NT2/D1 (cell line): ENCODE measurements around the gene PKP2.

Source experiments
- DNase-seq: peaks from one replicate; pipeline ENCODE4 v3.0.0-alpha.2; 2011; ENCODE audit warnings: low read depth, low spot score
- H3K27me3 ChIP-seq: 2 replicates; pipeline ENCODE4 v1.6.0; 2011; ENCODE audit warnings: mild to moderate bottlenecking; ENCODE audit not compliant: insufficient read length, insufficient read depth
- H3K36me3 ChIP-seq: 2 replicates; pipeline ENCODE4 v1.6.1; 2011; ENCODE audit warnings: mild to moderate bottlenecking, low read length, mixed read lengths; ENCODE audit not compliant: insufficient read depth, insufficient read length
- H3K4me1 ChIP-seq: 2 replicates; pipeline ENCODE4 v1.5.1; 2011; ENCODE audit not compliant: insufficient read depth, insufficient read length
- H3K4me3 ChIP-seq: 2 replicates; pipeline ENCODE4 v1.5.1; 2011; ENCODE audit warnings: low read depth; ENCODE audit not compliant: insufficient read length
- H3K9ac ChIP-seq: 2 replicates; pipeline ENCODE4 v1.6.0; 2011; ENCODE audit warnings: low read depth; ENCODE audit not compliant: insufficient read length
- H3K9me3 ChIP-seq: 2 replicates; pipeline ENCODE4 v1.5.1; 2011; ENCODE audit warnings: mild to moderate bottlenecking, low read length; ENCODE audit not compliant: insufficient read depth
- SUZ12 ChIP-seq: IDR thresholded peaks from 2 replicates; pipeline ENCODE4 v1.6.1; 2011; ENCODE audit not compliant: insufficient read length, insufficient read depth; ENCODE audit errors: extremely low read depth
- YY1 ChIP-seq: IDR thresholded peaks from 2 replicates; pipeline ENCODE4 v1.6.1; 2011; ENCODE audit not compliant: insufficient read length, insufficient read depth
- ZNF274 ChIP-seq: IDR thresholded peaks from 2 replicates; pipeline ENCODE4 v1.6.1; 2011; ENCODE audit warnings: mild to moderate bottlenecking, low read depth, low read length

Gene PKP2

GRCh38 chr12:32788405-32788804 lies 108.2 kb downstream of the PKP2 start:
- TF ChIP-seq ZNF274 (no peak), SUZ12 (no peak), YY1 (no peak)
- H3K4me1 ChIP-seq = no peaks in the 10 kb centered on the region
- peaks cover 27% of the 10 kb centered on the region for H3K36me3 ChIP-seq
- peaks cover 7% of the 10 kb centered on the region; the same call in 1 of the 2 replicates for H3K9me3 ChIP-seq
- no peaks in the 10 kb centered on the region for H3K27me3 ChIP-seq
- H3K4me3 ChIP-seq = no peak overlapping the region
- H3K9ac ChIP-seq = no peak overlapping the region
- DNase-seq = no peak

DNA sequence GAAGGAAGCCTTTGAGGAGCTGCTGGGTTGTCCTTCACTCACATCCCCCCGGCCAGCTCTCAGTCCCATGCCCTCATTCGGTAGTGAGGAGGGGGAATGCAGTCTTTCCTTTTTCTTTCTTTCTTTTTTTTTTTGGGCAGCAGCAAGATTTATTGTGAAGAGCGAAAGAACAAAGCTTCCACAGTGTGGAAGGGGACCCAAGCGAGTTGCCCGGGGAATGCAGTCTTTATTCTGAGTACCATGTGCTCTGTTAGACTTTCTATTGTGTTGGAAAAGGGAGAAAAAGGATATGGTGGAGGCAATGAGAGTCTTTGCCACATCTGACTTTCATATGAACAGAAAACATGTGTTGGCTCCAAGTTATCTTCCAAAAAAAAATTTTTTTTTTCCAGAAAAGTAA lies 111.0 kb downstream of the PKP2 start:
- TF ChIP-seq ZNF274 = no peak
- TF ChIP-seq SUZ12 = no peak
- no peak for TF ChIP-seq YY1
- DNase-seq = no peak
- Histone ChIP-seq H3K36me3 (peaks cover 11% of the 10 kb centered on the region), H3K4me1 (no peaks in the 10 kb centered on the region), H3K27me3 (no peaks in the 10 kb centered on the region), H3K9ac (no peak overlapping the region), H3K4me3 (no peak overlapping the region), H3K9me3 (peaks cover 7% of the 10 kb centered on the region; the same call in 1 of the 2 replicates)

- Histone ChIP-seq H3K9ac (no peak overlapping the region), H3K9me3 (peaks cover 3% of the 10 kb centered on the region; the same call in 1 of the 2 replicates), H3K36me3 (no peaks in the 10 kb centered on the region), H3K27me3 (no peaks in the 10 kb centered on the region), H3K4me3 (no peak overlapping the region), H3K4me1 (peaks cover 2% of the 10 kb centered on the region)
- no peak for TF ChIP-seq ZNF274
- TF ChIP-seq YY1 = no peak
- no peak for TF ChIP-seq SUZ12
- no peak for DNase-seq
These were observed 113.5 kb downstream of the PKP2 start for GRCh38 chr12:32783029-32783428.

GRCh38 chr12:32780071-32780470 lies 116.5 kb downstream of the PKP2 start:
- Histone ChIP-seq H3K36me3 (no peaks in the 10 kb centered on the region), H3K9me3 (no peaks in the 10 kb centered on the region), H3K4me1 (peaks cover 2% of the 10 kb centered on the region), H3K4me3 (no peak overlapping the region), H3K27me3 (no peaks in the 10 kb centered on the region), H3K9ac (no peak overlapping the region)
- DNase-seq = no peak
- TF ChIP-seq ZNF274 (no peak), SUZ12 (no peak), YY1 (no peak)

DNA sequence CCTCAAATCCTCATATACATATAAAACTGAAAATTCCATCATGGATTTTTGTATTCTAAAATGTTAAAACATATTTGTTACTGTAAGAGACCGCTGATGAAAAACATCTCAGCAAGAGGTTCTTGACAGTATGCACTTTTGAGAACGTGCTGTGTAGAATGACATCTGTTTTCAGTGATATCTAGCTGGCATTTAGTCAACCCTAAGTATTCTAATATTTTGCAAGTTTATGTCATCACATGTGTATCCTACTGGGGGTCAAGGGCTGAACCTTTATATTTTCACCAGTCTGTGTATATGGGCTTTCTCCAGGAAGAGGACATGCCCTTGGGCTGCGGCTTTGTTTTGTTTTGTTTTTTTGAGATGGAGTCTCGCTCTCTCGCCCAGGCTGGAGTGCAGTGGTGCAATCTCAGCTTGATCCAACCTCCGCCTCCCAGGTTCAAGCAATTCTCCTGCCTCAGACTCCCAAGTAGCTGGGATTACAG lies 118.8 kb downstream of the PKP2 start:
- H3K36me3 ChIP-seq = no peaks in the 10 kb centered on the region
- H3K9ac ChIP-seq = no peak overlapping the region
- DNase-seq = no peak
- H3K9me3 ChIP-seq = no peaks in the 10 kb centered on the region
- H3K4me1 ChIP-seq = peaks cover 2% of the 10 kb centered on the region
- no peaks in the 10 kb centered on the region for H3K27me3 ChIP-seq
- H3K4me3 ChIP-seq = no peak overlapping the region
- TF ChIP-seq SUZ12 = no peak

DNA sequence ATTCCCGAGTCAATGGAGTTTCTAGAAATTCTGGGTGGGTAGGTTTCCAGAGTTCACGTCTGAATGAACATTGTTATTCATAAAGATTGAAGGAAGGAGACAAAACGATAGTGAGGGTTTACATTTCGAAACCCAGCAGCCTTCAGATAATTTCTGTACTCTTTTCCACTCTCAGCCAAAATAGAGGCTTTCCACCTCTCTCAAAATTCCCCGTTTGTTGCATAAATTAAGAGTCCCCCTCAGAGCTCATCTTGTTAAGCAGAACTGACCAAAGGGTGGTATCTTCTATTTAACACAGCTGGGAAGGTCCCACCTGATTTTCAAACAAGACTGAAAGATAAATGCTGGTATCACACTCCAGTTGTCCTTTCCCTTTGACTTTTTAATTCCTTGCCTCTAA lies 119.4 kb downstream of the PKP2 start:
- Histone ChIP-seq H3K27me3 (no peaks in the 10 kb centered on the region), H3K36me3 (no peaks in the 10 kb centered on the region), H3K9ac (no peak overlapping the region), H3K9me3 (no peaks in the 10 kb centered on the region), H3K4me1 (peaks cover 2% of the 10 kb centered on the region), H3K4me3 (no peak overlapping the region)
- TF ChIP-seq YY1 (no peak), SUZ12 (no peak), ZNF274 (no peak)
- DNase-seq = no peak

GRCh38 chr12:32776258-32776657 lies 120.3 kb downstream of the PKP2 start:
- H3K36me3 ChIP-seq = no peaks in the 10 kb centered on the region
- TF ChIP-seq YY1 (no peak), SUZ12 (no peak), ZNF274 (no peak)
- DNase-seq = no peak

More at GRCh38 chr12:32776258-32776657, 120.3 kb downstream of the PKP2 start:
- Histone ChIP-seq H3K4me1 (peaks cover 2% of the 10 kb centered on the region), H3K9ac (no peak overlapping the region), H3K9me3 (no peaks in the 10 kb centered on the region), H3K4me3 (no peak overlapping the region), H3K27me3 (no peaks in the 10 kb centered on the region)
